ENCODE measurements around the gene SOX8.

The SOX8 gene

GRCh38 chr16:1028056-1028455 lies 46.5 kb downstream of the SOX8 start:
- ChIA-PET CTCF (no interaction called here), POLR2A (no interaction called here)
- TF ChIP-seq, protein P1, sequence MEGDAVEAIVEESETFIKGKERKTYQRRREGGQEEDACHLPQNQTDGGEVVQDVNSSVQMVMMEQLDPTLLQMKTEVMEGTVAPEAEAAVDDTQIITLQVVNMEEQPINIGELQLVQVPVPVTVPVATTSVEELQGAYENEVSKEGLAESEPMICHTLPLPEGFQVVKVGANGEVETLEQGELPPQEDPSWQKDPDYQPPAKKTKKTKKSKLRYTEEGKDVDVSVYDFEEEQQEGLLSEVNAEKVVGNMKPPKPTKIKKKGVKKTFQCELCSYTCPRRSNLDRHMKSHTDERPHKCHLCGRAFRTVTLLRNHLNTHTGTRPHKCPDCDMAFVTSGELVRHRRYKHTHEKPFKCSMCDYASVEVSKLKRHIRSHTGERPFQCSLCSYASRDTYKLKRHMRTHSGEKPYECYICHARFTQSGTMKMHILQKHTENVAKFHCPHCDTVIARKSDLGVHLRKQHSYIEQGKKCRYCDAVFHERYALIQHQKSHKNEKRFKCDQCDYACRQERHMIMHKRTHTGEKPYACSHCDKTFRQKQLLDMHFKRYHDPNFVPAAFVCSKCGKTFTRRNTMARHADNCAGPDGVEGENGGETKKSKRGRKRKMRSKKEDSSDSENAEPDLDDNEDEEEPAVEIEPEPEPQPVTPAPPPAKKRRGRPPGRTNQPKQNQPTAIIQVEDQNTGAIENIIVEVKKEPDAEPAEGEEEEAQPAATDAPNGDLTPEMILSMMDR (IDR thresholded peaks at IDR 0.05; ENCODE audit: control extremely low read depth, extremely low read depth, low read depth, missing control alignments), result no peak
- no peak for DNase-seq (ENCODE audit: extremely low spot score)

- ChIA-PET CTCF (no interaction called here), POLR2A (no interaction called here)
- TF ChIP-seq, protein P1 (IDR thresholded peaks at IDR 0.05; ENCODE audit: control extremely low read depth, extremely low read depth, low read depth, missing control alignments), result no peak
- DNase-seq (ENCODE audit: extremely low spot score), result no peak
Measured at GRCh38 chr16:1028524-1029258, 47.1 kb downstream of the SOX8 start.

DNA sequence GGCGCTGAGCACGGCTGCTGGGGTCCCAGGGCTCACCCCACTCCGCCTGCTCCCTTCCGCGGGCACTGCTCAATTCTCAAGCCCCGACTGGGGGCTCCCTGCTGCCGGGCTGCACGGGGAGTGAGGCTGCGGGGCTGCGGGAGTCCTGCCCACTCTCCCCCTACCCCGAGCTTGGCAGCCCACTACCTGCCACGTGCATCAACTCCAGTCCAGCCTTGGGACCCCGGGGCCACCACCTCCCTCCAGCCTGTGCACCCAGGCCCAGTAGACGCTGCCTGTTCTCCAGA lies 47.6 kb downstream of the SOX8 start:
- ChIA-PET POLR2A (no interaction called here), CTCF (no interaction called here)
- TF ChIP-seq, protein P1 (IDR thresholded peaks at IDR 0.05; ENCODE audit: control extremely low read depth, extremely low read depth, low read depth, missing control alignments), result no peak
- no peak for DNase-seq (ENCODE audit: extremely low spot score)

DNA sequence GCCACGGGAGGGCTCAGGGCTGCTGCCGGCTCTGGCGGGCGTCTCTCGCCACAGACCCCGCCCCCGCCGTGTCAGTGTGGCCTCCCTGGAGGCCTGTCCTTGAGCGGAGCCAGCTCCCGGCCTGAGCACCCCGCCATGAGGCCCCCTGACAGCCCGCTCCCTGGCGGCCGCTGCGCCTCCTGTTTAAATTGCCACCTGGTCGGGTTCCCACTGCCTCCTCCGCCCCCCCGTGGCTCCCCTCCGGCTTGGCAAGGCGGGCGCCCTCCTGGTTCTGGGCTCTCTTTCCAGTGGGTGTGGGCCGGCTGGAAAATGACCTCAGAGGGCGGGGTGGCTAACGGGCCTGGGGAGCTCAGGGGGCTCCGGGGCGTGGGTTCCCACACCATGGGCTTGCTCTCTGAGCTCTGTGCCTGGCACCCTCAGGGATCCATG lies 48.9 kb downstream of the SOX8 start:
- ChIA-PET POLR2A (no interaction called here), CTCF (no interaction called here)
- DNase-seq (ENCODE audit: extremely low spot score), result no peak
- TF ChIP-seq, protein P1 (IDR thresholded peaks at IDR 0.05; ENCODE audit: control extremely low read depth, extremely low read depth, low read depth, missing control alignments), result no peak

- ChIA-PET CTCF (no interaction called here), POLR2A (no interaction called here)
- DNase-seq (ENCODE audit: extremely low spot score), result no peak
- TF ChIP-seq, protein P1 (IDR thresholded peaks at IDR 0.05; ENCODE audit: control extremely low read depth, extremely low read depth, low read depth, missing control alignments), result no peak
Measured at GRCh38 chr16:1031666-1032065, 50.1 kb downstream of the SOX8 start.

DNA sequence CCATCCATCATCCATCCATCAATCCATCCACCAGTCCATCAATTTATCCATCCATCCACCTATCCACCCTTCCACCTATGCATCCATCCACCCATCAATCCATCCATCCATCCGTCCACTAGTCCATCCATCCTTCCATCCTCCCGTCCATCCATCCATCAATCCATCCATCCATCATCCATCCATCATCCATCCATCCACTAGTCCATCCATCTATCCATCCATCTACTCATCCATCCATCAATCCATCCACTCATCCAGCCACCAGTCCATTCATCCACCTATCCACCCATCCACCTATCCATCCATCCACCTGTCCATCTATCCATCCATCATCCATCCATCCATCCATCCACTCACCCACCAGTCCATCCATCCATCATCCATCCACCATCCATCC lies 51.0 kb downstream of the SOX8 start:
- POLR2A ChIA-PET, result no interaction called here

More for the DNA sequence above, 51.0 kb downstream of the SOX8 start:
- CTCF ChIA-PET, result no interaction called here
- TF ChIP-seq, protein P1 (IDR thresholded peaks at IDR 0.05; ENCODE audit: control extremely low read depth, extremely low read depth, low read depth, missing control alignments), result no peak
- DNase-seq (ENCODE audit: extremely low spot score), result no peak

All from GM10248 (cell line).